ENCODE data around the gene TMEM154.

Gene TMEM154

DNA sequence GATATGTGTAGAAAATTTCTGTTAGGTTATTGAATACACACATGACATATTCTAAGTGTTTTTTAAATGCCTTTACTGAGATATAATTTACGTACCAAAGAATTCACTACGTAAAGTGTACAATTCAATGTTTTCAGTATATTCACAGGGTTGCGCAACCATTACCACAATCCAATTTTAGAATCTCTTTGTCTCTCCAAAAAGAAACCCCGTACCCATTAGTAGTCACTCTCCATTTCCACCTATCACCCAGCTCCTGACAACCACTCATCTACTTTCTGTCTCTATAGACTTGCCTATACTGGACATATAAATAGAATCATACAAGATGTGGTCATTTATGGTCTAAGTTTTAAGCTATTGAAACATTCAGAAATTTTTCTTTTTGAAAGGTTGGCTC is 90.9 kb downstream of the TMEM154 start:
- DNase-seq: no peak

GRCh38 chr4:152587127-152587526 is 92.7 kb downstream of the TMEM154 start:
- no peak for DNase-seq

- no peak for DNase-seq
These were observed 93.1 kb downstream of the TMEM154 start for GRCh38 chr4:152586668-152587067.

GRCh38 chr4:152585023-152585441 is 94.8 kb downstream of the TMEM154 start:
- DNase-seq: no peak

- no peak for DNase-seq
These were observed 98.1 kb downstream of the TMEM154 start for GRCh38 chr4:152581536-152582160.

DNA sequence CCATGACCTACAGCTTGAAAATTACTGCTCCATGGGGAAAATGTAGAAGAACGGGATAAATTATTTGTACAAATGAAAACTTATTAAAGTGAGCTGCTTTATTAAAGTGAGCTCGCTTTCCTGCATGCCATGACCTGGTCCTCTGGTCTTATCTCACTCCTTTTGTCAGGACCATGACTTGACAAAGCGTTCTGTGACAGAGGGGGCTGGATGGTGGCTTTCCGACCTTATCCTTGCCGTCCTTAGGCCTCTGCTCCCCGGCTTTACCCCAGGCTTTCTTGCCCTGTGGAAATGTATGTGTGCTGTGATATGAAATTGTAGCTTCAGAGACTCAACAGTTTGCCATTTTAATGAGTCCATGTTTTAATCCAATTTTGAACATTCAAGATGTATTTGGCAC is 99.9 kb downstream of the TMEM154 start:
- DNase-seq: no peak

DNA sequence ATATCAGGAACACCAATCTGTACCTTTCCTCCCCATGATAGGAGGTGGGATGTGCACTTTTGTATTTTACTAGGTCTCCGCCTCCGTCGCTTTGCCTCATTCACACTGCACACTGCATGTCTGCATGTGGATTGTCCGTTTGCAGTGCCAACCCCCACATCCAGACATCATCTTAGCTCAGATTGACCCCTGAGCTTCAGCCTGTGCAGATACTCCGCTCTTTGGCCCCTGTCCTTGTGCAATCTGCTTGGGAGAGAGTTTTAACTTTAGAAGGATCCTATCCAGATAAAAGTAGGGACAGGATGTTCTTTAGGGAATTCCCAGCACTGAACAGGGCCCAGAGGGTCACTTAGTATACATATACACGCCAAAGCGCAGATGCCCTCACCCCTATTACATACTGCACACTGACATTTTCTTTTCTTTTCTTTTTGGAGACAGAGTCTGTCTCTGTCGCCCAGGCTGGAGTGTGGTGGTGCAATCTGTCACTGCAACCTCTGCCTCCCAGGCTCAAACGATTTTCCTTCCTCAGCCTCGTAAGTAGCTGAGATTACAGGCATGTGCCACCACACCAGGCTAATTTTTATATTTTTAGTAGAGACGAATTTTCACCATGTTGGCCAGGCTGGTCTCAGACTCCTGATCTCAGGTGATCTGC is 100.6 kb downstream of the TMEM154 start:
- DNase-seq: no peak

GRCh38 chr4:152578670-152579069 is 101.1 kb downstream of the TMEM154 start:
- DNase-seq: no peak

DNA sequence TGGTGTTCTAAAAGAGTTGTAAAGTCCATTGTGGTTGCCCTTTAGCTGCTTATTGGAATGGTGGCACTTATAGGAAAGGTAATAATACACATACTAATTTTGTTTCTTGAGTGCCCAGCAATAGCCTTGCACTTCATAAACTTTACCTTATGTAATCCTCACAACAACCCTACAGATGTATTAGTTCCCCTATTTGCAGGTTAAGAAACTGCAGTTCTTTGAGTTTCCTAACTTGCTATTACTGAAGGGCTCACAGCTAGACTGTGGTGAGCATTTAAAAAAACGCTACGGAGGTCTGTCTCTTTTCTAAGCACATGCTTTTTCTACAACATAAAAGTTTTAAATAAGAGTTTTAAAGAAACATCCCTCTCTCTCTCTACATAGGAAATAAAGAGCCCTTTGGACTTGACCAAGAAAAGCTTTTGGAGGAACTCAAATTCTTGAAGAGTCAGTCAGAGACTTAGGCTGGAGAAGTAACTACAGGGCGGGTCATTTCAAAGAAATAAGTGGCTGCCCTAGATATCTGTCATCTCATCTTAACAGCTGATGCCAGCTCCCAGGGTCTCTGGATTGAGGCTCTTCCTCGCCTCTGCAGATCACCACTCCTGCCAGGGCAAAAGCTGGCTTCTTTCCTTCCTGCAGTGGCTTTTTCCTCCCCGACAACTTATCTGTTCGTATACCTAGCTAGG is 101.9 kb downstream of the TMEM154 start:
- no peak for DNase-seq

DNA sequence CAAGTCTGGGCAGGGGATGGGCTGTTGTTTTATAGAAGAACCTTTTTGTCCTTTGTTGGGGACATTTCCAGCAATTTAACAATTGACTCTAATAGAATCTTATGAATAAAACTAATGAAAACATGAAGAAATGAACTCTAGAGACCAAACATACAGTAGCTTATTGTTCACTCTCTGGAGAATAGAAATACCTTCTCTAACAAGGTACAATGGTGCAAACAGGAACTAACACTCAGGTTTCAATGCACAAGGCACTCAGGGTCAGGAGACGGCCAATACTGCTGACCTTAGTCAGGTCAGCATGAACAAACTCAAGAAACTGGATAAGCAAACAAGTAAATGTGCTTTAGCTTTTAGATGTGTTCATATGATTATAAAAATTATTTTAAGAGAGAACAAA is 104.3 kb downstream of the TMEM154 start:
- no peak for DNase-seq

- DNase-seq: no peak
These were observed 105.9 kb downstream of the TMEM154 start for GRCh38 chr4:152573861-152574260.

DNA sequence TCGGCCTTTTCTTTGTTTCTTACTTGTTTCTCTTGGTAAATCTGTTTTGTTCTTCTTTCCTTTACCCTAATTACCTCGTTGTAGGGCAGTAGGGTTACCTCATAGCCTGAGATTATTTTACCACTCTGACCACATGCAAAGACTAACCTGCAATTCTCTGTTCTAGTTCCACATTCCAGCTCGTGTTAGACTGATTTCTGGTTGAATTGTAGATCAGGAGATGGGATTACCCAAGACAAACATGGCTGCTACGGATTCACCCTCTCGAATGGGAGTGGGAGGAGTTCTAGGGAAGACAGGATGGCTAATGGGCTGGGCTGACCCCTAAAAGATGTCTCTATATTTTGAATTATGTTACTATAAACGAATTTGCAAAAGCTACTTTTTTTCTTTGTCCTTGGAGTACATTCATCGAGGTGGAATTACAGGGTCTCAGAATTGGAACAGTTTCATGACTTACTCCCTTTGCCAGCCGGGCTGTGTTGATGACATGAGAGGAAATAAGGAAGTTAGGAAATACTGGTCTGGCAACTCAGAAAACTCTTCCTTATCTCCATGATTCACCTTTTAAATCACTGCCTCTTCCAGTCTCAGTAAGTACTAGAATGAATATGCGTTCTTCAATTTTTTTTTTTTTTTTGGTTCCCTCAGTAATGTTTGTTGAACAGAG is 107.2 kb downstream of the TMEM154 start:
- DNase-seq: no peak

DNA sequence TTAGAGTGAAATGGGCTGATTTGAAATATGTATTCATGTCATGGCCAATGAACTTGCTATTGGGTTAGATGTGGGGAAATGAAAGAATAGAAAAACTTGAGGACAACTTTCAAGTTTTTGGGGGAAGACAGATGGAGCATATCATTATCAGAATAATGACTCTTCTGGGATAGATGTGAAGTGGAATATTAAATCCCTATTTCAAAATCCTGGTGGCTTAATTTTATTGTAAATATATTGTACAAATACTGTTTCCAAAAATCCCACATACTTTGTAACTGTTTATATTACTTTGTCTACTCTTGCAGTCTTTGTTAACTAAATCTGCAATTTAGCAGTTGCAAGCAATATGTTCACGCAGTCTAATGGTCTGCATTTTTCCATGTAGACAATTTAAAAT is 108.0 kb downstream of the TMEM154 start:
- DNase-seq: no peak

GRCh38 chr4:152571296-152571695 is 108.5 kb downstream of the TMEM154 start:
- DNase-seq: no peak

Measured in NCI-H526 treated with DMSO at 0.1 percent for 48 hours (cell line).